GM12872 (cell line): Measurements from ENCODE around the gene TMEM38A.

ENCODE experiments used
- TF ChIP-seq, protein P1 (sequence below): IDR thresholded peaks from 3 replicates; pipeline ENCODE4 v1.5.1; 2011; ENCODE audit warnings: low read depth, mild to moderate bottlenecking, low read length, moderate library complexity; ENCODE audit not compliant: insufficient read depth

Gene TMEM38A

DNA sequence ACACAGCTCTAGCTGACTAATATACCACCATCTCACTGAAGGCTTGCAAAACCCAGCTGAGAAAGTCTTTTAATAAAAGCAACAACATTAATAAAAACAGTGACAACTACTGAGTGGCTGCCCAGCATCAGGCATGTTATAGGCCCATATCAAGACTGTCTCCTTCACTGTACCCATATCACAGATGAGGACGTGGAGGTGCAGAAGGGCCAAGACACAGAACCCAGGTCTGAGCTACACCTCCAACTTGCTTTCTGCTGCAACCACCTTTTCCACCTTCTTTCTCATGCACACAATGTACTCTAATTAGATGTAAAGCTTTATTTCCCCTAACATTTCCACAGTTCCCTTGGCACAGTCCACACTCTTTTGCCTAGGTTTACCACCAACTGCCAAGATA is 22.3 kb upstream of the TMEM38A start:
- TF ChIP-seq, protein P1, sequence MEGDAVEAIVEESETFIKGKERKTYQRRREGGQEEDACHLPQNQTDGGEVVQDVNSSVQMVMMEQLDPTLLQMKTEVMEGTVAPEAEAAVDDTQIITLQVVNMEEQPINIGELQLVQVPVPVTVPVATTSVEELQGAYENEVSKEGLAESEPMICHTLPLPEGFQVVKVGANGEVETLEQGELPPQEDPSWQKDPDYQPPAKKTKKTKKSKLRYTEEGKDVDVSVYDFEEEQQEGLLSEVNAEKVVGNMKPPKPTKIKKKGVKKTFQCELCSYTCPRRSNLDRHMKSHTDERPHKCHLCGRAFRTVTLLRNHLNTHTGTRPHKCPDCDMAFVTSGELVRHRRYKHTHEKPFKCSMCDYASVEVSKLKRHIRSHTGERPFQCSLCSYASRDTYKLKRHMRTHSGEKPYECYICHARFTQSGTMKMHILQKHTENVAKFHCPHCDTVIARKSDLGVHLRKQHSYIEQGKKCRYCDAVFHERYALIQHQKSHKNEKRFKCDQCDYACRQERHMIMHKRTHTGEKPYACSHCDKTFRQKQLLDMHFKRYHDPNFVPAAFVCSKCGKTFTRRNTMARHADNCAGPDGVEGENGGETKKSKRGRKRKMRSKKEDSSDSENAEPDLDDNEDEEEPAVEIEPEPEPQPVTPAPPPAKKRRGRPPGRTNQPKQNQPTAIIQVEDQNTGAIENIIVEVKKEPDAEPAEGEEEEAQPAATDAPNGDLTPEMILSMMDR = no peak

DNA sequence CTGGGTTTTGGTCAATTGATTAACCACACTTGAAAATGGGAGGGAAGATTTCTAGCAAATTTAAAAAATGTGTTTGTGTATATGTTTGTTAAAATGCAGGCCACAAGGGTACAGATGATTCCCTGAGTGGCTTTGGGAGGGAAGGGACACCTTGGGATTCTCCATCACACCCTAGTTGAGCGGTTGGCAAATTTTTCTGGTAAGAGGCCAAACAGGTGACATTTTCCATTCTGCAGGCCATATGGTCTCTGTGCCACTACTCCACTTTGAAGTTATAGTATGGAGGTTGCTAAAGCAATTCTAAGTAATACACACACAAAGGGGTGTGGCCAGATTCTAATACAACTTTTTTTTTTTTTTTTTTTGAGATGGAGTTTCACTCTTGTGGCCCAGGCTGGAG is 20.0 kb upstream of the TMEM38A start:
- TF ChIP-seq, protein P1 = no peak

GRCh38 chr19:16641695-16642094 is 19.2 kb upstream of the TMEM38A start:
- TF ChIP-seq, protein P1 = no peak

DNA sequence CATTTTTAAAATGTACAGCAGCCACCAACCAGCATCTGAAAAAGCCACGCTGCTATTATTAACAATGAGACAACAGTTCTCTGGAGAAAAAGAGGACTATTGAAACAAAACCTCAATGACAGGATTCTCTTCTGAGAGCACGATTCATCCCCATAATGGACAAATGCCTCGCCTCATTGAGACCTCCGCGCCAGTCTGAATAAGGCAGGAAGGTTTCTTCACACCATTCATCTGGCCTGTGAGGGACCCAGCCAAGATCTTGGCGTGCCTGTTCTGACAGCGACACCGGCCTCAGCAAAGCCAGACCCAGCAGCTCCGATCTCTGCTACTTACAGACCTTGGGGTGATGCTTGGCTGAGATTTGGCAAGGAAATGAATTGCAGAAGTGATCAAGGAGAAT is 15.8 kb upstream of the TMEM38A start:
- TF ChIP-seq, protein P1 = no peak

- TF ChIP-seq, protein P1 = no peak
Measured at GRCh38 chr19:16649734-16650133, 11.2 kb upstream of the TMEM38A start.

DNA sequence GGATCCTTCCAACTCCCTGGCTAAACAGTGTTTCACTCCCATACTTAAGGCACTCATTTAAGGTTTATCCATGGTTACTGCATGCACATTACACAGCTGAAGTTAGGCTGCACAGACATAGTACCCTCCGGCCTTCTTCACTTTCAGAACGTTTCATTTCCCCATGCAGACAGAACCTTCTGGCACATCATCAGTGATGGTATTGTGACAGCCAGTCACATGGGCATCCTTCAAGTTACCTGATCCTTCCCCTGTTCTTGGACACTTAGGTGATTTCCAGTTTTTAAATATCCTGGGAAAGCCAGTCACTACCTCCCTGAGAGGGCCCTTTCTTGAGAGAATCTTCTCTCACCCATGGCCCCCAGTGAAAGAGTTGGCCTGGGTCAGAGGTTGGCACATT is 10.1 kb upstream of the TMEM38A start:
- TF ChIP-seq, protein P1 = no peak

- TF ChIP-seq, protein P1 = no peak
Measured at GRCh38 chr19:16652854-16653253, 8.1 kb upstream of the TMEM38A start.

DNA sequence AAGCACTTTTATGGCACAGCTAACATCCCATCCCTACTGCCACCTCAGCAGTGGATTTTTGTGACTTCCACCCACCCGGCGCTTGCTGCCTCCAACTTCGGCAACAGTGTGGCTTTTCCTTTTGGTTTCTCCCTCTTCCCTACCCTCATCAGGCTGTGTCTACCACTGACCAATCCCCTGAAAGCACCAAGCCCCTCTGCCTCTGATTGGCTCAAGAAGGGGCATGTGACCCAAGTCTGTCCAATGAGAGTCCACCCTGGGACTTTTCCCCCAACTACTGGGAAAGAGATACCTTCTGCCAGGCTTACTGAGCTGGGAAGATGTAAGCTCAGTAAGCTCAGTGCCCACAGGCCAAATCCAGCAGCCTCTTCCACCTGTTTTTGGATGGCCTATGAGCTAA is 6.8 kb upstream of the TMEM38A start:
- TF ChIP-seq, protein P1 = no peak
